ENCODE measurements around the gene SLC10A3.

Gene SLC10A3

DNA sequence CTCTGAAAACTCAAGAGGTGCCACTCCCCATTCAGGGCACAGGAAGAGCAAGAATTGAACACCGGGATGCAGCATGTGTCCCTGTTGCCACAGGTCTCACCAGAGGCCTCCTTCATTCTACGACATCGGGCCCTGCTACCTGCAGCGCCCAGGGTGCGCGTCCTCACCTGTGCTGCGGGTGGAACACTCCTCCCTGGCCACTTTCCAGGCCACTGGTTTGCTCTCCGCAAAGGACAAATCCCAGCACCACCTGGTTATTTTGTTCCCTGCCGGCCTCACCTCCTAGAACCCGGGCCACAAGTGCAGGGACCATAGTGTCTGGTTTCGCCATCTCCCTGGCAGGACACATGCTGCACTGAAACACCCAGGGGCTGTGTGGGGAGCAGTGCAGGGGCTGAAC, 39.9 kb upstream of the SLC10A3 start:
- in situ Hi-C loops (cut with HindIII; ENCODE audit: low sequenced_read_pairs) = no loop called here
- no peak for TF ChIP-seq CTCF (IDR thresholded peaks at IDR 0.05; ENCODE audit: low read depth, low read length)
- H3K4me3 ChIP-seq (ENCODE audit: low read depth, low read length) = no peak overlapping the region
- no peak for DNase-seq (ENCODE audit: low read depth, low spot score)

GRCh38 chrX:154529206-154529612, 38.8 kb upstream of the SLC10A3 start:
- no peak for DNase-seq (ENCODE audit: low read depth, low spot score)
- in situ Hi-C loops (cut with HindIII; ENCODE audit: low sequenced_read_pairs) = no loop called here
- no peak overlapping the region for H3K4me3 ChIP-seq (ENCODE audit: low read depth, low read length)
- no peak for TF ChIP-seq CTCF (IDR thresholded peaks at IDR 0.05; ENCODE audit: low read depth, low read length)

DNA sequence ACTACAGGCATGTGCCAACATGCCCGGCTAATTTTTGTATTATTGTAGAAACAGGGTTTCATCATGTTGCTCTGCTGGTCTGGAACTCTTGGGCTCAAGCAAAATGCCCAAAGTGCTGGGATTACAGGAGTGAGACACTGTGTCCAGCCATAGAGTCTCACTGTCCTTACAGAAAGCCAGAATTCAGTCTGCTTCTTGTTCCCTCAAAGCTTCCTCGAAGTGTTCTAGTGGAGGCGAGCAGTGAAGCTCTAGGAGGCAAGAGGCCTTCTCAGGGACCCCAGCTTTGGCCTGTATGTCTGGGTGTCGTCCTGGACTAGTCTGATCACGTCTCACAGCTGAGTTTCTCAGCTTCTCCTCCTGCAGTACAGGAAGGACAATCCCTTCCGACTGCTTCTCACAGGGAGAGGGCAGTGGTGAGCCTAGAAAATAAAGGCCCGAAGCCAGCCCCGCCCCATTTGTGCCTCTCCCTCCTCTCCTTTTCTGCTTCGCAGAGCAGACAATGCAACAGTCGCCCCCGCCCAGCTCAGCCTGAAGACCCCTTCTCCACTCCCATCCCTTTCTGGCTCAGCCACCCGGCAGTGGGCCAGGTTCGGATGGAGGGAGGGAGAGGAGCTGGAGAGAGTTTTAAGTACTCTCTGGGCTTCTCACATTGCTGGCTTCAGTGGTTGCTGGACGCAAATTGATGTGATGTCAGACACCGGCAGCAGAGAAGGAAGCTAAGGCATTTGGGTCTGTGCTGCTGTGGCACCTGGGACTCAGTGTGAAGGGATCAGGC, 36.7 kb upstream of the SLC10A3 start:
- peak; percentile 78 for DNase-seq (ENCODE audit: low read depth, low spot score)
- TF ChIP-seq CTCF (IDR thresholded peaks at IDR 0.05; ENCODE audit: low read depth, low read length) = peak; percentile 66
- H3K4me3 ChIP-seq (ENCODE audit: low read depth, low read length) = peak overlapping the region; percentile 25
- in situ Hi-C loops (cut with HindIII; ENCODE audit: low sequenced_read_pairs) = no loop called here

GRCh38 chrX:154525606-154526490, 35.4 kb upstream of the SLC10A3 start:
- in situ Hi-C loops (cut with HindIII; ENCODE audit: low sequenced_read_pairs) = no loop called here
- no peak for DNase-seq (ENCODE audit: low read depth, low spot score)
- H3K4me3 ChIP-seq (ENCODE audit: low read depth, low read length) = no peak overlapping the region
- no peak for TF ChIP-seq CTCF (IDR thresholded peaks at IDR 0.05; ENCODE audit: low read depth, low read length)

DNA sequence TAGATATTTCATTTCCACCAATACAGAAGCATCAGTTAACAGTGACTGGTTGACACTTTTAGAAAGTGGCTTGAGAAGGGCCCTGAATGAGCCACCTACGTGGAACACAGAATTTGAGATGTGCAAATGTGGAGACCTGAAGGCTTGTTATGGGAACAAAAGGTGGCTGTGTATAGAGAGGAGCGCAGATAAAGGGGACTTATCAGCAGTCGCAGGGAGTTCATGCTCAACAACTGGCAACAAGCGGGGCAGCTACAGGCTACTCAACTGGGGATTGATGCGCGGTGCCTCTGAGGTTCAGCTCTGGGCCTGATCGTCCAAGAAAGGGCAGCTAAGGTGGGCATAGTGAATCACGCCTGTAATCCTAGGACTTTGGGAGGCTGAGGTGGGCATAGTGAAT, 29.0 kb upstream of the SLC10A3 start:
- H3K4me3 ChIP-seq (ENCODE audit: low read depth, low read length) = no peak overlapping the region
- TF ChIP-seq CTCF (IDR thresholded peaks at IDR 0.05; ENCODE audit: low read depth, low read length) = no peak
- DNase-seq (ENCODE audit: low read depth, low spot score) = no peak
- in situ Hi-C loops (cut with HindIII; ENCODE audit: low sequenced_read_pairs) = no loop called here

- no peak overlapping the region for H3K4me3 ChIP-seq (ENCODE audit: low read depth, low read length)
- DNase-seq (ENCODE audit: low read depth, low spot score) = no peak
- TF ChIP-seq CTCF (IDR thresholded peaks at IDR 0.05; ENCODE audit: low read depth, low read length) = no peak
- in situ Hi-C loops (cut with HindIII; ENCODE audit: low sequenced_read_pairs) = no loop called here
These were observed 26.8 kb upstream of the SLC10A3 start for GRCh38 chrX:154517101-154517781.
